Esophagus muscularis mucosa (tissue), 4 donors: ENCODE results near the gene SLC25A30. TPM values are rescaled to one million over a fixed set of nuclear protein-coding genes. Genes with fewer than 3 reads are reported as not detected.
A peak's percentile ranks its signal among the peaks of the same experiment; 100 is the strongest.

Experiments
- DNase-seq: peaks from one replicate; pipeline ENCODE4 v3.0.0-alpha.2; 2017; ENCODE audit errors: extremely low spot score
- H3K27ac ChIP-seq, 4 donors: fragments of 200-600 bp; sonication (generic); replicated peaks in 1 of 4; 1 replicate in 3 of 4; 2 replicates in 1 of 4; pipeline ENCODE4 v1.5.1; 2016 to 2019; ENCODE audit warnings: mild to moderate bottlenecking in 1 of 4
- H3K27me3 ChIP-seq, 4 donors: fragments of 200-600 bp; sonication (generic); one replicate each; pipeline versions ENCODE4 v1.5.1 to v1.6.0; 2016 to 2019
- H3K36me3 ChIP-seq, 4 donors: fragments of 200-600 bp; sonication (generic); one replicate each; pipeline ENCODE4 v1.5.1; 2016 to 2019
- H3K4me1 ChIP-seq, 4 donors: fragments of 200-600 bp; sonication (generic); one replicate each; pipeline ENCODE4 v1.5.1; 2016 to 2019
- H3K4me3 ChIP-seq, 4 donors: fragments of 200-600 bp; sonication (generic); 1 replicate in 2 of 4; 2 replicates in 2 of 4; pipeline ENCODE4 v1.5.1; 2016 to 2019; ENCODE audit warnings: mild to moderate bottlenecking in 4 of 4, moderate library complexity in 1 of 4
- H3K9me3 ChIP-seq, 4 donors: fragments of 200-600 bp; sonication (generic); 1 replicate in 3 of 4; 2 replicates in 1 of 4; pipeline ENCODE4 v1.5.1; 2016 to 2019
- EP300 ChIP-seq: sonication (generic); formaldehyde crosslinking; IDR thresholded peaks from one replicate; pipeline ENCODE4 v1.6.1; 2017; ENCODE audit warnings: antibody characterized with exemption
- POLR2A ChIP-seq: fragments of 450-650 bp; IDR thresholded peaks from one replicate; pipeline ENCODE4 v1.6.1; 2017; ENCODE audit warnings: antibody characterized with exemption, moderate library complexity, mild to moderate bottlenecking, low read depth
- POLR2AphosphoS5 ChIP-seq, 2 donors: sonication (generic); formaldehyde crosslinking; IDR thresholded peaks; one replicate each; pipeline ENCODE4 v1.6.1; 2017; ENCODE audit warnings: antibody characterized with exemption in 2 of 2
- WGBS: methylation state at CpG from one replicate; pipeline ENCODE4 v1.1.5; 2018; 5-methylcytosine and 5-hydroxymethylcytosine counted together
- intact Hi-C: fragments of 100-400 bp; cut with DNase I; formaldehyde crosslinking; loops from one replicate; pipeline ENCODE4 v1.15.1; 2023
- total RNA-seq, 4 donors: library from RNA; depleted of rRNA; stranded (reverse); fragments of >200 nt; gene quantifications; one replicate each; pipeline versions ENCODE4 v1.1.0 to v1.2.1, GENCODE V29; 2016
- TF ChIP-seq, protein P1 (sequence below), 3 experiments: fragments of 200-600 bp in 2 of 3; fragments of 450-650 bp in 1 of 3; sonication (generic) in 2 of 3; IDR thresholded peaks; one replicate each; pipeline ENCODE4 v1.5.1; 2017 to 2019; ENCODE audit warnings: antibody characterized with exemption in 3 of 3, mild to moderate bottlenecking in 2 of 3, moderate library complexity in 1 of 3

The SLC25A30 gene
- total RNA-seq, 4 donors from 2014 or later, result 8.8 to 13.4 (median 10.3) TPM

DNA sequence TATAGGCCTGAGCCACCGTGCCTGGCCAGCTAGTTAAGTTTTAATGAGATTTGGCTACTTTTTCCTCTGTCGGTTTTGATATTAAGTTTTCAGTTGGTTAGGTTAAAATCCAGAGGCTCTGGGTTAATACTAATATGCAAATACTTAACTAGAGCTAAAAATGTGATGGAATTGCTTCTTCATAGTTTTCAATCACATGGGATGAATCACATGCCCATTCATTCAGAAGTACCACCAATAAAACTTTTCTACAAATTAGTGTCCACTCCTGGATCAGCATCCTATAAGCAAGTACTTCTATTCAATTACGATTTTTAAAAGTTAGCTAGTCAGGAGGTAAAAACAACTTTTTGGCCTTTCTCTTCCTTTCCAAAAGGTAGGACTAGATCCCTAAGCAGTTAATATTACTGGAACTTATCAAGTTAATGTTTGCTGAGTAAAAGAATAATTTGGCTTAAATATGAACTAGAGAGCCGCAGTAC lies 4.3 kb downstream of the SLC25A30 start:
- no peaks in the 10 kb centered on the region for H3K9me3 ChIP-seq
- WGBS, result 80% methylated on average over 4 of the region's 4 CpGs
- no peak for DNase-seq

DNA sequence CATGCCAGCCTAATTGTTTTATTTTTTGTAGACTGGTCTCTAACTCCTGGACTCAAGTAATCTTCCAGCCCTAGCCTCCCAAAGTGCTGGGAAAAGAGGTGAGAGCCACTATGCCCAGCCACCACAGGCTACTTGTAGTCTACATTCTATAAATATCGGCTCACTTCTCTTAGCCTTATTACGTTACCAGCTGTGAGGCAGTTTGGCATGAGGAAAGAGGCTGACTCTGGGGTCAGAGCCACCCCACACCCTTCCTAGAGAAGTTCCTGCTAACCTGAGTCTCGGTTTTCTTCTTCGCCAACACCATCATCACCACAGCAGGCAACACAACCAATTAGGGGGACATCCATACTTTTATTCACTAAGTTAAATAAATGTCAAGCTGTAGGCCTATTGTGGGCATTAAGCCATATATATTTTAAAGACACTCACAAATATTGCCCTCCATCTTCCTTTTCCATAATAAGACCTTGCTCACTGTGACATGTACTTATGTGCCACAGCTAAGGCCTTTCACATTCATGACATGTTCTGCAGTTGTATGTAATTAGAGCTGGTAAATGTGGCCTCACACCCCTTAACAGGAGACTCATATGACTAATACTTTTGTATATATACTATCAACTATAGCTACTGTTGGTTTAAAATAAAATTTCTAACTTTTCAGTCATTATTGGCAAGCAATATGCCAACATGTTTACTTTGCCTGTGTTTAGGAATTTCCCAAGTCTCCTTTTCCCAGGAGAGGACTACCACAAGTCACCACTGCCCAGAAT lies 5.7 kb downstream of the SLC25A30 start:
- Histone ChIP-seq H3K4me3 (no peak overlapping the region), H3K27me3 (no peaks in the 10 kb centered on the region), H3K4me1 (peaks cover 15 to 42% (median 30%) of the 10 kb centered on the region in 4 donors), H3K27ac (no peak overlapping the region), H3K36me3 (peaks cover 20 to 37% (median 30%) of the 10 kb centered on the region in 4 donors), H3K9me3 (no peaks in the 10 kb centered on the region)
- TF ChIP-seq POLR2A (no peak), EP300 (no peak), POLR2AphosphoS5 (IDR thresholded peaks at IDR 0.05) (no peak)
- TF ChIP-seq, protein P1, sequence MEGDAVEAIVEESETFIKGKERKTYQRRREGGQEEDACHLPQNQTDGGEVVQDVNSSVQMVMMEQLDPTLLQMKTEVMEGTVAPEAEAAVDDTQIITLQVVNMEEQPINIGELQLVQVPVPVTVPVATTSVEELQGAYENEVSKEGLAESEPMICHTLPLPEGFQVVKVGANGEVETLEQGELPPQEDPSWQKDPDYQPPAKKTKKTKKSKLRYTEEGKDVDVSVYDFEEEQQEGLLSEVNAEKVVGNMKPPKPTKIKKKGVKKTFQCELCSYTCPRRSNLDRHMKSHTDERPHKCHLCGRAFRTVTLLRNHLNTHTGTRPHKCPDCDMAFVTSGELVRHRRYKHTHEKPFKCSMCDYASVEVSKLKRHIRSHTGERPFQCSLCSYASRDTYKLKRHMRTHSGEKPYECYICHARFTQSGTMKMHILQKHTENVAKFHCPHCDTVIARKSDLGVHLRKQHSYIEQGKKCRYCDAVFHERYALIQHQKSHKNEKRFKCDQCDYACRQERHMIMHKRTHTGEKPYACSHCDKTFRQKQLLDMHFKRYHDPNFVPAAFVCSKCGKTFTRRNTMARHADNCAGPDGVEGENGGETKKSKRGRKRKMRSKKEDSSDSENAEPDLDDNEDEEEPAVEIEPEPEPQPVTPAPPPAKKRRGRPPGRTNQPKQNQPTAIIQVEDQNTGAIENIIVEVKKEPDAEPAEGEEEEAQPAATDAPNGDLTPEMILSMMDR (IDR thresholded peaks at IDR 0.05), result no peak
- intact Hi-C loops, result no loop called here
- 89% methylated on average over 4 of the region's 4 CpGs for WGBS
- DNase-seq, result no peak

More for the DNA sequence above, 4.3 kb downstream of the SLC25A30 start:
- peaks cover 13 to 22% (median 18%) of the 10 kb centered on the region in 4 donors for H3K36me3 ChIP-seq
- no peaks in the 10 kb centered on the region for H3K27me3 ChIP-seq
- peak overlapping the region; percentile 40 to 53 (median 46) for H3K4me3 ChIP-seq
- H3K27ac ChIP-seq, result peak overlapping the region; percentile 68 to 81 (median 71)
- H3K4me1 ChIP-seq, result peaks cover 15 to 43% (median 31%) of the 10 kb centered on the region in 4 donors
- TF ChIP-seq POLR2AphosphoS5 (IDR thresholded peaks at IDR 0.05) (no peak), EP300 (no peak), POLR2A (no peak)
- TF ChIP-seq, protein P1 (IDR thresholded peaks at IDR 0.05), result no peak
- intact Hi-C loops, result no loop called here

DNA sequence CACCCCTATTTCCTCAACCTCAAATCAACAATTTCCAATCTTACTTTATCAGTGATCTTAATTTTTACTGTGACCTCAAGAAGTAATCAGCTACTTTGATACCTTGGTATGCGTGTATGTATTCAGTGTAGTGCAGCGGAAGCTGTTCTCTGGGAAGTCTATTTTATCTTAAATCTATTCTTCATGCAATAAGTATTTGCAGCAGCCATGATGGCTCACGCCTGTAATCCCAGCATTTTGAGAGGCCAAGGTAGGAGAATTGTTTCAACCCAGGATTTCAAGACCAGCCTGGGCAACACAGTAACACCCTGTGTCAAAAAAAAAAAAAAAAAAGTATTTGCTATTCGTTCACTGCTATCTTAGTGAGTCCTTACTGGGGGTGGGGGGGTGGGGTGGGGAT lies 6.5 kb downstream of the SLC25A30 start:
- Histone ChIP-seq H3K27ac (no peak overlapping the region), H3K9me3 (no peaks in the 10 kb centered on the region), H3K36me3 (peaks cover 28 to 45% (median 36%) of the 10 kb centered on the region in 4 donors), H3K4me3 (no peak overlapping the region), H3K27me3 (no peaks in the 10 kb centered on the region), H3K4me1 (peaks cover 12 to 34% (median 22%) of the 10 kb centered on the region in 4 donors)
- peak; percentile 4 for DNase-seq
- TF ChIP-seq EP300, result no peak
- no peak for TF ChIP-seq POLR2AphosphoS5 (IDR thresholded peaks at IDR 0.05)
- TF ChIP-seq, protein P1 (IDR thresholded peaks at IDR 0.05), result no peak
- TF ChIP-seq POLR2A, result no peak
- intact Hi-C loops, result no loop called here
- WGBS, result 86% methylated on average over 4 of the region's 4 CpGs

DNA sequence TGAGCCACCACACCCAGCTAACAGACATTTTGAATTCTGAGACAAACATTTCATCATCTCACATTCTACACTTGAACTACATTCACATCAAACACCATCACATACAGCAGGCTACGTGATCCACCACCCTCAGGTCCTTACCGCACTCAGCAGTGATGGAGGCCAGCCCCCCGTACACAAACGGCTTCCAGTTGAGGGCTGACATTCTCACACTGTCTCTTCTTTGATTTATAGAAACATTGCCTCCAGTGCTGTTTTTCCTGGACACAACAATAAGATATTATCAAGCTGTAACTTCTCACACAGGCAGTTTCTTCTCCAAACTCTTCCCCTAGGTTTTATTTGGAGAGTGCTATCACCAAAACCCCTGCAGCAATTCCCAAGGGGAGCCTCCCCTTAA lies 7.0 kb downstream of the SLC25A30 start:
- Histone ChIP-seq H3K27ac (no peak overlapping the region), H3K4me3 (no peak overlapping the region), H3K4me1 (peaks cover 7 to 30% (median 18%) of the 10 kb centered on the region in 4 donors), H3K27me3 (no peaks in the 10 kb centered on the region), H3K9me3 (no peaks in the 10 kb centered on the region), H3K36me3 (peaks cover 28 to 49% (median 40%) of the 10 kb centered on the region in 4 donors)
- TF ChIP-seq, protein P1 (IDR thresholded peaks at IDR 0.05), result no peak
- TF ChIP-seq POLR2AphosphoS5 (IDR thresholded peaks at IDR 0.05) (no peak), POLR2A (no peak), EP300 (no peak)
- 92% methylated on average over 4 of the region's 4 CpGs for WGBS
- peak; percentile 31 for DNase-seq
- intact Hi-C loops, result no loop called here
